HK-2 (cell line): ENCODE measurements around the gene PI16.

Experiments
- DNase-seq: peaks from one replicate; pipeline ENCODE4 v3.0.0-alpha.2; 2018; ENCODE audit not compliant: unreplicated experiment

The PI16 gene

GRCh38 chr6:36999751-37000125 lies 45.2 kb downstream of the PI16 start:
- DNase-seq = no peak

- DNase-seq = no peak
Observed at GRCh38 chr6:37004044-37004980, 49.8 kb downstream of the PI16 start.

- no peak for DNase-seq
Observed at GRCh38 chr6:37005061-37005810, 50.7 kb downstream of the PI16 start, which contains the start of gene FGD2. TSS of gene FGD2 (plus strand) at chr6:37005655. CDS start at chr6:37005818, 163 bp downstream.

- no peak for DNase-seq
Observed at GRCh38 chr6:37005827-37006567, 51.5 kb downstream of the PI16 start.

- no peak for DNase-seq
Observed at GRCh38 chr6:37006793-37007339, 52.3 kb downstream of the PI16 start.

GRCh38 chr6:37007340-37008043 lies 53.0 kb downstream of the PI16 start:
- no peak for DNase-seq

- DNase-seq = no peak
Observed at GRCh38 chr6:37008484-37009465, 54.2 kb downstream of the PI16 start.

- DNase-seq = no peak
Observed at GRCh38 chr6:37010402-37010892, 55.9 kb downstream of the PI16 start.

GRCh38 chr6:37011656-37012378 lies 57.3 kb downstream of the PI16 start:
- DNase-seq = no peak

GRCh38 chr6:37013516-37014491 lies 59.3 kb downstream of the PI16 start:
- no peak for DNase-seq
